Subcutaneous abdominal adipose tissue (tissue), 5 donors: ENCODE data around the gene ATXN1L.

ENCODE experiments used
- H3K27ac ChIP-seq: one replicate; pipeline ENCODE4 v1.7.0; 2013; ENCODE audit warnings: low read depth, mild to moderate bottlenecking, inconsistent platforms, low read length, moderate library complexity
- H3K27me3 ChIP-seq, 5 donors: one replicate each; pipeline ENCODE4 v1.7.0; 2013; ENCODE audit warnings: low read length in 5 of 5, inconsistent platforms in 1 of 5; ENCODE audit not compliant: control insufficient read depth in 5 of 5, insufficient read depth in 4 of 5
- H3K36me3 ChIP-seq, 5 donors: one replicate each; pipeline ENCODE4 v1.7.0; 2013; ENCODE audit warnings: low read length in 5 of 5; ENCODE audit not compliant: control insufficient read depth in 5 of 5, insufficient read depth in 5 of 5
- H3K4me1 ChIP-seq, 5 donors: one replicate each; pipeline ENCODE4 v1.7.0; 2013; ENCODE audit warnings: low read length in 5 of 5, mild to moderate bottlenecking in 3 of 5, moderate library complexity in 1 of 5; ENCODE audit not compliant: control insufficient read depth in 5 of 5, insufficient read depth in 5 of 5
- H3K4me3 ChIP-seq, 5 donors: one replicate each; pipeline ENCODE4 v1.7.0; 2013; ENCODE audit warnings: low read length in 5 of 5, low read depth in 1 of 5
- H3K9ac ChIP-seq, 5 donors: one replicate each; pipeline ENCODE4 v1.7.0; 2013; ENCODE audit warnings: low read length in 5 of 5, mild to moderate bottlenecking in 4 of 5, moderate library complexity in 3 of 5
- H3K9me3 ChIP-seq, 5 donors: one replicate each; pipeline ENCODE4 v1.7.0; 2013; ENCODE audit warnings: low read length in 5 of 5; ENCODE audit not compliant: control insufficient read depth in 5 of 5
- donor health status: healthy.
- donor health status: healthy.
- donor health status: healthy.
- donor health status: healthy.
- donor health status: healthy.

The ATXN1L gene

GRCh38 chr16:71848622-71849021 lies 2.8 kb downstream of the ATXN1L start:
- Histone ChIP-seq H3K4me1 (peaks cover 3 to 52% (median 44%) of the 10 kb centered on the region in 5 donors), H3K4me3 (no peak overlapping the region), H3K27ac (no peak overlapping the region), H3K9ac (no peak overlapping the region), H3K36me3 (peaks cover 6 to 51% (median 44%) of the 10 kb centered on the region in 5 donors), H3K27me3 (no peaks in the 10 kb centered on the region), H3K9me3 (no peaks in the 10 kb centered on the region)

DNA sequence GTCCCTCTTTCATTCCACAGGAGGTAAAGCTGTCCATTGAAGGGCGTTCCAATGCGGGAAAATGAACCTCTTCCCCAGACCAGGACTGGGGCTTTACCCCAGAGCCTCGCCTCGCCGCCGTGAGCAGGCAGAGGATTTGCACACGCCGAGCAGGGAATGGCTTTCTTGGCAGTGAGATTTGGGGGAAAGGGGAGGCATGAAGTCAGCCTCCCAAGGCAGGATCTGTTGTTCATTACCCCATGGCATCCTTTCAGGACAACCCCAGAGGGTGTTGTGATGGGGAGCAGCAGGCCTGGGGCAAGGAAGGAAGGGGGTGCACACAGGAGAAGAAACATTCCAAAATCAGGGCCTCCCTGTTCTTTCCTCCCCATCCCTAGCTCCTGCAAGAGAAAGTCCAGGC lies 6.0 kb downstream of the ATXN1L start:
- Histone ChIP-seq H3K36me3 (peaks cover 11 to 70% (median 53%) of the 10 kb centered on the region in 5 donors), H3K4me3 (peak overlapping the region in 1 of 5 donors; percentile 1), H3K9ac (peak overlapping the region in 3 of 5 donors; percentile 21 to 64 (median 48)), H3K27ac (peak overlapping the region; percentile 80), H3K9me3 (no peaks in the 10 kb centered on the region), H3K4me1 (peaks cover 3 to 37% (median 33%) of the 10 kb centered on the region in 5 donors), H3K27me3 (no peaks in the 10 kb centered on the region)

DNA sequence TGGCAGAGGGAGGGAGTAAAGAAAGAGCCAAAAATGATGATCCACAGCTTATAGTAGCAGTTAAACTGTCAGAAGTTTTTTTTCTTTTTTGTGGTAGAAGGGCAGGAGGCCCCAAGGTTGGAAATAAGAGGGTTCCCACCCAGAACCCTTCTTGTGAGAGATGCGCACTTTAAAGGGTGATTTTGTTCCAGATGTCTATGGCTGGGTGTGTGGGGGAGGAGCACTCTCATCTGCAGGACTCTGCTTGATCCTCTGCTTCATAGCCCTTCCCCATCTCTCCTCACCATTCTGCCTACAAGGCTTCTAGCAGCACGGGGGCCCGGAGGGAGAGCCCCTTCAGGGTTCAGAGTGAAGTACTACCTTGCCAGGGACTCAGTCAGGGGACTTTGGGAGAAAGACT lies 6.4 kb downstream of the ATXN1L start:
- peaks cover 11 to 70% (median 53%) of the 10 kb centered on the region in 5 donors for H3K36me3 ChIP-seq
- H3K9me3 ChIP-seq, result no peaks in the 10 kb centered on the region
- H3K27ac ChIP-seq, result peak overlapping the region; percentile 80
- H3K27me3 ChIP-seq, result no peaks in the 10 kb centered on the region
- no peak overlapping the region for H3K4me3 ChIP-seq
- peaks cover 0 to 33% (median 28%) of the 10 kb centered on the region in 5 donors for H3K4me1 ChIP-seq
- H3K9ac ChIP-seq, result peak overlapping the region in 1 of 5 donors; percentile 64

- Histone ChIP-seq H3K9me3 (no peaks in the 10 kb centered on the region), H3K27ac (peak overlapping the region; percentile 80), H3K4me1 (peaks cover 0 to 35% (median 25%) of the 10 kb centered on the region in 5 donors), H3K4me3 (no peak overlapping the region), H3K36me3 (peaks cover 11 to 70% (median 53%) of the 10 kb centered on the region in 5 donors), H3K27me3 (no peaks in the 10 kb centered on the region), H3K9ac (peak overlapping the region in 2 of 5 donors; percentile 18 to 64)
Observed at GRCh38 chr16:71852561-71852960, 6.8 kb downstream of the ATXN1L start.

DNA sequence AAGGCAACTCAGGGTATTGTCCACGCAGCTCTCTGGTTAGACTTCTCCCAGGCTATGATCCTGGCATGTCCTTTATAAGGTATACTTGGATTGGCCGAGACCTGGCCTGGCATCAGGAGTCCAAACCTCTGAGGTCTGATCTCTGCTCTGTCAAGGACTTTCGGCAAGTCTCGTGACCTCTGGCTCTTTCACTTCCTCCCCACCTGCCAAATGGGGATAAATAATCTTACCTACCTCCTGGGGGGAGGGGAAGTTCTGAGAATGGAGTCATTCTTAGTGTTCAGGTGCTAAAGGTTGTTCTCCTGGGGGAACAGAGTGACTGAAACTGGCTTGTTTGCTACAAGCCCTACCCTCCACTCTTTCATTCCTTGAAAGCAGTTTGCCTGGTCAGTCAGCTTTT lies 7.6 kb downstream of the ATXN1L start:
- Histone ChIP-seq H3K36me3 (peaks cover 6 to 66% (median 50%) of the 10 kb centered on the region in 5 donors), H3K9ac (no peak overlapping the region), H3K27ac (peak overlapping the region; percentile 80), H3K4me1 (peaks cover 0 to 43% (median 33%) of the 10 kb centered on the region in 5 donors), H3K4me3 (no peak overlapping the region), H3K9me3 (no peaks in the 10 kb centered on the region), H3K27me3 (no peaks in the 10 kb centered on the region)

DNA sequence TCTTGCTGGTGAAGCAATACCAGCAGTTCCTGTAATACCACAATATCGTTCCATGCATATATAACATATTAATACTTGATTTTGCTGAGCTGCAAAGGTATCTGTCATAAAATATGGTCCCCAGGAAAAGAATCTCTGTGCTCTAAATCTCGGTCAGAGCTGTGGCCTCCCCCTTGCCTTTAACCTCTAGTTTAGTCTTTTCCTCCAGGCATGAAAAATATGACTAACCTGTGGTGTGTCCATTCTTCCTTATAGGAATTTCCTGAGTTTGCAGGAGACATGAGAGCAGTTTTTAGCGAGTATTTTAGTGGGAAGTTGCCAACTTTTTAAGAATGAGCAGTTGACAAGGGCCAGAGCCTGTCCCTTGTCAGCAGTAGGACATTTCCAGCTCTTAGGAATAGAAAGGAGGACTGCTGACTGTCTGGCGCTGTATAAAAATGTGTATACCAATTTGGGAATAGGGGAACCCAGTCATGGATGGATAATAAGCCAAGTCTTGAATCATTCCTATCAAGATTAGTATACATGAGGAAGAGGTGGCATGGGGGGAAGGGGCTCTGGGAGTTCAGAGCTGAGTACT lies 8.7 kb downstream of the ATXN1L start:
- Histone ChIP-seq H3K9ac (no peak overlapping the region), H3K4me3 (no peak overlapping the region), H3K36me3 (peaks cover 6 to 65% (median 40%) of the 10 kb centered on the region in 5 donors), H3K27me3 (no peaks in the 10 kb centered on the region), H3K4me1 (peaks cover 0 to 50% (median 43%) of the 10 kb centered on the region in 5 donors), H3K27ac (no peak overlapping the region), H3K9me3 (no peaks in the 10 kb centered on the region)

- Histone ChIP-seq H3K36me3 (peaks cover 6 to 62% (median 37%) of the 10 kb centered on the region in 5 donors), H3K9me3 (no peaks in the 10 kb centered on the region), H3K27ac (no peak overlapping the region), H3K9ac (no peak overlapping the region), H3K27me3 (no peaks in the 10 kb centered on the region), H3K4me1 (peaks cover 0 to 43% (median 36%) of the 10 kb centered on the region in 5 donors), H3K4me3 (no peak overlapping the region)
Observed at GRCh38 chr16:71855937-71856662, 10.3 kb downstream of the ATXN1L start.

DNA sequence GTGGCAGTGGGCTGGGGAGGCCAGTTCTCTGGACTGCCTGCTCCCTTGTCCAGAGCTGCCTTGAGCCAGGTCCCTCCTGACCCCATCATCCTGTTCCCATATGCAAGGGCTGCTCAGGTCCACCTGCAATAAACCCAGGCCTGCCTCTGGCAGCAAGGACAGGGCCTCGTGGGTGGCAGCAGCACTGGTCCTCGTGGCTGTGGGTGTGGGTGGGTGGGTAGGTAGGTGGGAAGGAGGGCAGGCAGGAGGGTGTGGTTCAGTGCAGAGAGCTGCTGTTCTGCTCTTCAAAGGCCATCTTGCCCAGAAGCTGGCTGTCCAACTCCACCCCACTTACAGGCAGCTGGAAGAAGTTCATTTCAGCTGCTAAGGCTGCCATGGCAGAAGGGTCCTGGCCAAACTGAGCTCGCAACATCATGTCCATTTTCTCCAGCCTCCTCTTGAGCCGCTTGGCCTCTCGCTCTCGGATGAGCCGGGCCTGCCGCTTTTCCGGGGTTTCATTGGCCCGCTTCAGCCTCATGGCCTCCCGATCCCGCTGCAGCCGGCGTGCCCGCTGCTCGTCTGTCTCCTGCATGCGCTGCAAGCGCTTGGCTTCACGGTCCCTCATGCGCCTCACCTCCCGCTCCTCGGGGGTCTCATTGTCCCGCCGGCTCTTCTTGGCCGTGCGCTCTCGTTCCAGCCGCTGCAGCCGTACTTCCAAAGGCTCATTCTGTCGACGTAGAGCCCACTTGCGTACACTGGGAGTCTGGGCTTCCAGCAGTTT lies 14.2 kb downstream of the ATXN1L start:
- no peaks in the 10 kb centered on the region for H3K9me3 ChIP-seq
- H3K9ac ChIP-seq, result no peak overlapping the region
- H3K36me3 ChIP-seq, result peaks cover 2 to 70% (median 44%) of the 10 kb centered on the region in 5 donors
- no peaks in the 10 kb centered on the region for H3K27me3 ChIP-seq
- H3K4me3 ChIP-seq, result no peak overlapping the region
- H3K27ac ChIP-seq, result no peak overlapping the region
- peaks cover 0 to 24% (median 17%) of the 10 kb centered on the region in 5 donors for H3K4me1 ChIP-seq

DNA sequence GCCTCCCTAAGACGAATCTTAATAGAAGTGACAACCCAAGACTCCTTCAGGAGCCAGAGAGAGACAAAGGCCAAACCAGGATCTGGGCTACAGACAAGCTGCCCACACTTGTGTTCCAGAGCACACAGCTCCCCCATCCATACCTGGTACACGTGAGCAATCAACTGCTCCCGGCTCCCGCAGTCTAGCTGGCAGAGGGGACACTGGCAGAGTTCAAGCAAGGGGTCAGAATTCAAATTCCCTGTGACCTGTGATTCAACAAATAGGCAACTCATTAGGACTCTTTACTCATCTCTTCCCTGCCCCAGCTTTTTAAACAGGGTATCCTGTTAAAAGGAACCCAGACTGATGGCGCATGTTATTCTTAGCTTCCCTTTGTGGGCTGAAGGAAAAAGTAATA lies 18.2 kb downstream of the ATXN1L start:
- Histone ChIP-seq H3K27me3 (no peaks in the 10 kb centered on the region), H3K36me3 (peaks cover 3 to 65% (median 49%) of the 10 kb centered on the region in 5 donors), H3K4me3 (no peak overlapping the region), H3K4me1 (peaks cover 0 to 4% (median 2%) of the 10 kb centered on the region in 5 donors), H3K27ac (no peak overlapping the region), H3K9me3 (no peaks in the 10 kb centered on the region), H3K9ac (no peak overlapping the region)
